Thymus (tissue), 11 donors: ENCODE results near the gene NAA80. TPM values are rescaled to one million over a fixed set of nuclear protein-coding genes. Genes with fewer than 3 reads are reported as not detected.
A peak's percentile ranks its signal among the peaks of the same experiment; 100 is the strongest.

Source experiments
- DNase-seq, 9 donors: peaks; one replicate each; pipeline ENCODE4 v3.0.0-alpha.2; 2013; ENCODE audit warnings: low spot score in 9 of 9, low read depth in 6 of 9, missing footprints in 1 of 9
- H3K27ac ChIP-seq, 2 donors: one replicate each; pipeline ENCODE4 v1.5.1; 2013; ENCODE audit warnings: control low read depth in 1 of 2, low read depth in 1 of 2, low read length in 1 of 2, mild to moderate bottlenecking in 1 of 2, moderate library complexity in 1 of 2
- H3K27me3 ChIP-seq, 2 donors: one replicate each; pipeline ENCODE4 v1.5.1; 2013; ENCODE audit warnings: low read length in 1 of 2; ENCODE audit not compliant: control insufficient read depth in 2 of 2, insufficient read depth in 1 of 2
- H3K36me3 ChIP-seq, 2 donors: one replicate each; pipeline ENCODE4 v1.5.1; 2013; ENCODE audit warnings: low read length in 1 of 2, mild to moderate bottlenecking in 1 of 2, moderate library complexity in 1 of 2; ENCODE audit not compliant: control insufficient read depth in 2 of 2, insufficient read depth in 2 of 2
- H3K4me1 ChIP-seq, 2 donors: one replicate each; pipeline ENCODE4 v1.5.1; 2013; ENCODE audit warnings: low read length in 2 of 2; ENCODE audit not compliant: control insufficient read depth in 2 of 2, insufficient read depth in 2 of 2
- H3K4me3 ChIP-seq, 2 donors: one replicate each; pipeline ENCODE4 v1.5.1; 2013; ENCODE audit warnings: low read length in 2 of 2, control low read depth in 1 of 2, mild to moderate bottlenecking in 1 of 2
- H3K9me3 ChIP-seq, 2 donors: one replicate each; pipeline ENCODE4 v1.5.1; 2013; ENCODE audit warnings: low read length in 1 of 2, mild to moderate bottlenecking in 1 of 2; ENCODE audit not compliant: control insufficient read depth in 2 of 2, insufficient read depth in 1 of 2
- WGBS: extraction: QIAGEN DNeasy Blood & Tissue Kit; methylation state at CpG from one replicate; pipeline ENCODE4 v1.1.7; 2013; 5-methylcytosine and 5-hydroxymethylcytosine counted together
- polyA plus RNA-seq: library from polyadenylated mRNA; stranded (reverse); fragments of 200-250 nt; gene quantifications from one replicate; pipeline ENCODE4 v1.2.3, GENCODE V29; 2013
- total RNA-seq: library from RNA; stranded (reverse); fragments of 120-200 nt; gene quantifications from one replicate; pipeline ENCODE4 v1.2.4, GENCODE V29; 2013
- donor health status: healthy.

NAA80 gene
- total and polyA plus RNA-seq, 2 donors = 6.4 to 23.7 TPM

DNA sequence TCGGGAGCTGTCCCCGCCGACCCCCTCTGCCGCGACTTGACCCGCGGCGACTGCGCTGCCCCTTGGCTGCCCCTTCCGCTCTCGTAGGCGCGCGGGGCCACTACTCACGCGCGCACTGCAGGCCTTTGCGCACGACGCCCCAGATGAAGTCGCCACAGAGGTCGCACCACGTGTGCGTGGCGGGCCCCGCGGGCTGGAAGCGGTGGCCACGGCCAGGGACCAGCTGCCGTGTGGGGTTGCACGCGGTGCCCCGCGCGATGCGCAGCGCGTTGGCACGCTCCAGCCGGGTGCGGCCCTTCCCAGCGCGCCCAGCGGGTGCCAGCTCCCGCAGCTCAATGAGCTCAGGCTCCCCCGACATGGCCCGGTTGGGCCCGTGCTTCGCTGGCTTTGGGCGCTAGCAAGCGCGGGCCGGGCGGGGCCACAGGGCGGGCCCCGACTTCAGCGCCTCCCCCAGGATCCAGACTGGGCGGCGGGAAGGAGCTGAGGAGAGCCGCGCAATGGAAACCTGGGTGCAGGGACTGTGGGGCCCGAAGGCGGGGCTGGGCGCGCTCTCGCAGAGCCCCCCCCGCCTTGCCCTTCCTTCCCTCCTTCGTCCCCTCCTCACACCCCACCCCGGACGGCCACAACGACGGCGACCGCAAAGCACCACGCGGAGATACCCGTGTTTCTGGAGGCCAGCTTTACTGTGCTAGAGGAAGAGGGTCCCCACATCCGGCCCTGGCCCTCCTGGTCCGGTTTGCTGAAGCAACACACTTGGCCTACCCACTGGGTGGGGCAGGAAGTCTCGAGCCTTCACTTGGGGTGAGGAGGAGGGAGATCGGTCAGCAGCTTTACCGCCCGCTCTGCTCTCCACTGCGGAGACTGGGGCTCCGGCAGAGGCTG lies 41.5 kb upstream of the NAA80 start, which contains the start of gene RASSF1:
Gene RASSF1, minus strand, starts transcription at position 389 of the 882 bp plus-strand sequence. Its CDS starts 31 bp downstream, at position 358.
- peak within 1 kb of the TSS; percentile 16 to 31 for H3K4me3 ChIP-seq
- H3K9me3 ChIP-seq = peaks cover 0 to 4% of the 10 kb centered on the region in 2 donors
- H3K27me3 ChIP-seq = peaks cover 0 to 37% of the 10 kb centered on the region in 2 donors
- H3K4me1 ChIP-seq = peaks cover 27 to 56% of the 10 kb centered on the region in 2 donors
- peak in 2 of 9 donors; percentile 51 to 66 for DNase-seq
- WGBS = 3% methylated on average over 85 of the region's 85 CpGs
- H3K36me3 ChIP-seq = no peaks in the 10 kb centered on the region
- H3K27ac ChIP-seq = peak within 1 kb of the TSS; percentile 51 to 77

GRCh38 chr3:50340147-50340447 lies 40.9 kb upstream of the NAA80 start:
- DNase-seq = no peak

DNA sequence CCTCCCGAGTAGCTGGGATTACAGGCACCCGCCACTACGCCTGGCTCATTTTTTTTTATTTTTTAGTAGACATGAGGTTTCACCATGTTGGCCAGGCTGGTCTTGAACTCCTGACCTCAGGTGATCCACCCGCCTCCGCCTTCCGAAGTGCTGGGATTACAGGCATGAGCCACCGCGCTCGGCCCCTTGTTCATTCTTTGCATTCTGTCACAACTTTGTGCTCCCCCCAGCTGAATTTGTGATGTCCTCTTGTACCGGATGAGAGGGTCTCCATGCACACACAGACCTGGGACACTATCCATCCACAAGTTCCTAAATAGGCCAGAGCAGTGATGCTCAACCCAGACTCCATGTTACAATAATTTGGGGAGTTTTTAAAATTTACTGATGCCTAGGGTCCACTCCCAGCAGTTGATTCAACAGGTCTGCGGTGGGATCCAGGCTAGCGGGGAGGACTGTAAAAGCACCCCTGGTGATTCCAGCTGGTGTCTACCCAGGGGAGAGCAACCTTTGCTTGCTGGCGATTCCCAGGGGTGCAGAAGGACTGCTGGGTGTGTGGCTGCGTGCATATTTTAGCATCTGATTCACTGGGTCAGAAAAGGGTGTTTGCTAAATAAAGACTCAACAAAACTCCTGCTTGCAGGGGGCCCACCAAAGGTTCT lies 40.4 kb upstream of the NAA80 start:
- no peak for DNase-seq
- H3K36me3 ChIP-seq = peaks cover 0 to 2% of the 10 kb centered on the region in 2 donors
- 71% methylated on average over 14 of the region's 14 CpGs for WGBS

More at GRCh38 chr3:50340147-50340447, 40.9 kb upstream of the NAA80 start:
- Histone ChIP-seq H3K4me3 (peak overlapping the region; percentile 16 to 31), H3K36me3 (no peaks in the 10 kb centered on the region), H3K27me3 (peaks cover 0 to 32% of the 10 kb centered on the region in 2 donors), H3K9me3 (peaks cover 0 to 4% of the 10 kb centered on the region in 2 donors), H3K27ac (peak overlapping the region; percentile 4 to 77), H3K4me1 (peaks cover 24 to 56% of the 10 kb centered on the region in 2 donors)
- 8% methylated on average over 9 of the region's 9 CpGs for WGBS

GRCh38 chr3:50338965-50339364 lies 39.8 kb upstream of the NAA80 start:
- WGBS = 31% methylated on average over 5 of the region's 5 CpGs

More for the DNA sequence above, 40.4 kb upstream of the NAA80 start:
- H3K9me3 ChIP-seq = peaks cover 0 to 4% of the 10 kb centered on the region in 2 donors
- H3K27ac ChIP-seq = no peak overlapping the region
- H3K4me3 ChIP-seq = peak overlapping the region; percentile 16 to 31
- H3K4me1 ChIP-seq = peaks cover 24 to 60% of the 10 kb centered on the region in 2 donors
- peaks cover 0 to 32% of the 10 kb centered on the region in 2 donors for H3K27me3 ChIP-seq

DNA sequence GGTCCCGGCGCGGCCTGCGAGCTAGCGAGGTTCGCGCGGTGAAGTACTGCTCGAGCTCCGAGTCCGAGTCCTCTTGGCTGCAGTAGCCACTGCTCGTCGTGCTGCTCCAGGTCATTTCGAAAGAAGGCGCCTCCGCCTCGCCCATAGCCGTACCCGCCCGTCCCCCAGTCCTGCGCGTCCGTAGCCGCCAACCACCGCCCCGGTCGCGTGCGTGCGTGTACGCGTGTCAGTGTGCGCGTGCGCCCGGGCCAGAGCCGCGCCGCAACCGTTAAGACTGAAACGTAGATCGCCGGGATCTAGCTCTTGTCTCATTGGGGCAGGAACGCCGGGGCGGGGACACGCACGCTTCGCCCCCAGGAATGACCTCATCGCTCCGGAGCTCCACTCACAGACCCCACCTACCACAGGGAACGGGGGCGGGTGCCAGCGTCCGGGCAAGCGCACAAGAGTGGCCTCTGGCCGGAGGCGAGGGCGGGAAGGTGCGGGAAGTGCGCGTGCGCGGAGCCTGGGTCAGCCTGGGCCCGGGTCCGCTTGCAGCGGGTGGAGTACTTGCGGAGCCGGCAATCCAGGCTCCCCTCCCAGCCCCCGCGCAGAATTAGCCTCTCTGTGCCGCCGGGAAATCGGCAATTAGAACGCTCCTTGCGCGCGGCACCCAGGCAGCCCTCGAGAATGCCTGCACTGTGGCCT lies 38.1 kb upstream of the NAA80 start:
- H3K4me3 ChIP-seq = peak overlapping the region; percentile 68 to 86
- peak; percentile 78 to 97 (median 87) for DNase-seq
- H3K4me1 ChIP-seq = peaks cover 24 to 70% of the 10 kb centered on the region in 2 donors
- peaks cover 1 to 15% of the 10 kb centered on the region in 2 donors for H3K36me3 ChIP-seq
- H3K27me3 ChIP-seq = peaks cover 0 to 32% of the 10 kb centered on the region in 2 donors
- H3K27ac ChIP-seq = peak overlapping the region; percentile 96 to 97
- peaks cover 0 to 4% of the 10 kb centered on the region in 2 donors for H3K9me3 ChIP-seq
- WGBS = under 1% methylated on average over 79 of the region's 79 CpGs

More at GRCh38 chr3:50338965-50339364, 39.8 kb upstream of the NAA80 start:
- Histone ChIP-seq H3K4me3 (peak overlapping the region in 1 of 2 donors; percentile 86), H3K27me3 (peaks cover 0 to 32% of the 10 kb centered on the region in 2 donors), H3K27ac (peak overlapping the region; percentile 19 to 61), H3K36me3 (peaks cover 0 to 8% of the 10 kb centered on the region in 2 donors), H3K9me3 (peaks cover 0 to 4% of the 10 kb centered on the region in 2 donors), H3K4me1 (peaks cover 24 to 66% of the 10 kb centered on the region in 2 donors)
- DNase-seq = no peak

- 4% methylated on average over 31 of the region's 31 CpGs for WGBS
- H3K4me1 ChIP-seq = peaks cover 24 to 69% of the 10 kb centered on the region in 2 donors
- peak in 3 of 9 donors; percentile 30 to 55 (median 42) for DNase-seq
- H3K27me3 ChIP-seq = peaks cover 0 to 32% of the 10 kb centered on the region in 2 donors
- H3K27ac ChIP-seq = peak overlapping the region; percentile 96 to 97
- H3K36me3 ChIP-seq = peaks cover 8 to 22% of the 10 kb centered on the region in 2 donors
- H3K9me3 ChIP-seq = peaks cover 0 to 4% of the 10 kb centered on the region in 2 donors
- H3K4me3 ChIP-seq = peak overlapping the region; percentile 68 to 86
These were observed 37.4 kb upstream of the NAA80 start for GRCh38 chr3:50336452-50337174.

DNA sequence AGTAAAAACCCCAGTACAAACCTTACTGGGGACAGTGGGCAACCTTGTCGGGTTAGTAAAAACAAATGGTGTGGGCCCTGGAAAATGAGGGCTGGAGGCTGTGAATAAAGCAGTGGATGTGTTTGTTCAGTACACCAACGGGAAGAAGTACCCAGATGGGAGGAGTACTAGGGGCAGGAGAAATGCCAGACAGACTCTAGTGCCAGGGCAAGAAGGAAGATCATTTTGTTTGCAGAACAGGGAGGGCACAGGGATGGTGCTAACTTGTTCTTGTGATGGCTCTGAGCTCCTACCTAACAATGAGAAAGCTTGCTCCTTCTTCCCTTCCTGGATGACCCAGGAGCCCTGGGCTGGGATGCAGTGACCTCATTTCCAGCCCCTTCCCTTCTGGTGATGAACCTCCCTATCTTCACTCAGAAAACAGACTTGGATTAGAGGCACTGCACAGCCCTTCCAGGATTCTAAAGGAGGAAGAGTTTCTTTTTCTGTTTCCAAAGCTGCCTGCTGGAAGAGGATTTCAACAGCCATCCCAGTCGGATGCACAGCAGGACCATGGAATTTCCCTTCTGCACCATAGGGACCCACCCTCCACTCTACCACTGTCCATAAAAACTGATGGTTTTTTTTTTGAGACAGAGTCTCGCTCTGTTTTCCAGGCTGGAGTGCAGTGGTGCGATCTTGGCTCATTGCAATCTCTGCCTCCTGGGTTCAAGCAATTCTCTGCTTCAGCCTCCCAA lies 35.3 kb upstream of the NAA80 start:
- 92% methylated on average over 5 of the region's 5 CpGs for WGBS
- DNase-seq = no peak
- Histone ChIP-seq H3K27me3 (peaks cover 0 to 13% of the 10 kb centered on the region in 2 donors), H3K36me3 (peaks cover 29 to 43% of the 10 kb centered on the region in 2 donors), H3K9me3 (no peaks in the 10 kb centered on the region), H3K4me3 (no peak overlapping the region), H3K4me1 (peaks cover 19 to 49% of the 10 kb centered on the region in 2 donors), H3K27ac (peak overlapping the region in 1 of 2 donors; percentile 66)
